HEK293T (cell line): ENCODE results near the gene OR2AP1.
"Not testable (repeated sequence)": the region's sequence is repeated elsewhere in the genome, so short reads cannot be mapped to it uniquely, and the experiment has no call there.

Source experiments
- CTCF ChIA-PET: fragments of 350-600 bp; formaldehyde crosslinking; extraction: SDS; loops from one replicate; lab custom pipeline; 2021; ENCODE audit warnings: antibody characterized with exemption, inconsistent platforms; lab: Yijun Ruan, JAX
- POLR2A ChIA-PET: fragments of 350-600 bp; formaldehyde crosslinking; extraction: SDS; loops from one replicate; lab custom pipeline; 2020; ENCODE audit warnings: antibody characterized with exemption, inconsistent platforms; lab: Yijun Ruan, JAX
- DNase-seq: peaks from one replicate; pipeline ENCODE4 v3.0.0; 2012; ENCODE audit warnings: mixed read lengths; ENCODE audit errors: extremely low spot score
- ARNT ChIP-seq: fragments of 450-650 bp; IDR thresholded peaks from 2 replicates; pipeline ENCODE4 v1.6.1; 2017; ENCODE audit warnings: mild to moderate bottlenecking
- BHLHE40 ChIP-seq: fragments of 450-650 bp; IDR thresholded peaks from 2 replicates; pipeline ENCODE4 v1.6.1; 2016; ENCODE audit warnings: mild to moderate bottlenecking, moderate library complexity, borderline replicate concordance
- CTBP1 ChIP-seq: fragments of 450-650 bp; IDR thresholded peaks from 2 replicates; pipeline ENCODE4 v1.6.1; 2016; ENCODE audit warnings: borderline replicate concordance
- ELF4 ChIP-seq: fragments of 450-650 bp; IDR thresholded peaks from 2 replicates; pipeline ENCODE4 v1.6.1; 2017; ENCODE audit warnings: antibody characterized with exemption
- FOXA1 ChIP-seq: fragments of 450-650 bp; IDR thresholded peaks from 2 replicates; pipeline ENCODE4 v1.6.1; 2016; ENCODE audit warnings: mild to moderate bottlenecking
- FOXK2 ChIP-seq: fragments of 450-650 bp; IDR thresholded peaks from 2 replicates; pipeline ENCODE4 v1.6.1; 2016; ENCODE audit warnings: mild to moderate bottlenecking
- FOXM1 ChIP-seq: fragments of 450-650 bp; IDR thresholded peaks from 2 replicates; pipeline ENCODE4 v1.6.1; 2017; ENCODE audit warnings: mild to moderate bottlenecking, borderline replicate concordance
- HDGF ChIP-seq: fragments of 450-650 bp; IDR thresholded peaks from 2 replicates; pipeline ENCODE4 v1.6.1; 2017; ENCODE audit warnings: antibody characterized with exemption, borderline replicate concordance
- L3MBTL2 ChIP-seq: fragments of 450-650 bp; conservative IDR thresholded peaks from 2 replicates; pipeline ENCODE4 v1.6.1; 2016; ENCODE audit warnings: mild to moderate bottlenecking
- LEF1 ChIP-seq: fragments of 450-650 bp; IDR thresholded peaks from 2 replicates; pipeline ENCODE4 v1.6.1; 2017; ENCODE audit warnings: mild to moderate bottlenecking, borderline replicate concordance
- NFRKB ChIP-seq: fragments of 450-650 bp; IDR thresholded peaks from 2 replicates; pipeline ENCODE4 v1.6.1; 2016; ENCODE audit warnings: mild to moderate bottlenecking, moderate library complexity
- PKNOX1 ChIP-seq: fragments of 450-650 bp; IDR thresholded peaks from 2 replicates; pipeline ENCODE4 v1.6.1; 2016
- SP1 ChIP-seq: fragments of 450-650 bp; IDR thresholded peaks from 2 replicates; pipeline ENCODE4 v1.6.1; 2017
- SUZ12 ChIP-seq: fragments of 450-650 bp; IDR thresholded peaks from 2 replicates; pipeline ENCODE4 v1.6.1; 2016; ENCODE audit warnings: mild to moderate bottlenecking
- TARDBP ChIP-seq: fragments of 450-650 bp; IDR thresholded peaks from 2 replicates; pipeline ENCODE4 v1.6.1; 2016
- ZNF384 ChIP-seq: fragments of 450-650 bp; IDR thresholded peaks from 2 replicates; pipeline ENCODE4 v1.6.1; 2016

OR2AP1 gene

GRCh38 chr12:55572168-55572567, at the start of gene OR2AP1:
OR2AP1 (plus strand) TSS chr12:55572468; CDS start chr12:55574415, 1,947 bp downstream.
- POLR2A ChIA-PET = no interaction called here

GRCh38 chr12:55548235-55548634, 24.0 kb upstream of the OR2AP1 start:
- DNase-seq, CTCF ChIA-PET, POLR2A ChIA-PET: not testable (repeated sequence)

More at GRCh38 chr12:55572168-55572567, at the start of gene OR2AP1:
- CTCF ChIA-PET = no interaction called here
- TF ChIP-seq TARDBP (no peak), SUZ12 (no peak), FOXM1 (no peak), BHLHE40 (no peak)
- DNase-seq = no peak

DNA sequence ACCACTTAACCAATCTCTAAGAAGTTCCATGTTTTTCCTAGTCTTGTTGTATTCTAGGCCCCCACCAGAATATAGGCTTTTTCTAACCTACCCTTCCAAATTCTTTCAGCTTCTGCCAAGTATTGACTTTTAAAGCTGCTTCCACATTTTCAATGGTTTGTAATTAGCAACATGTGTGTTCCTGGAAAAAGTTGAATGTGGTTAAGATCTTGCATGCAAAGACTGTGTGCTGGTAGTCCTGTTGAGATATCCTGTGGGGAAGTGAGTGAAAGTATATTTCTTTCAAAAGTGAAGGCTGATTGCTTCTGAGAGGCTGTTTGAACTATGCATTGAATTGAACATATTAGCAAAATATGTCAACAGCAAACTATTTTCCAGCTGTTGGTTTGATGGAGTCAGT, 23.5 kb upstream of the OR2AP1 start:
- DNase-seq = no peak
- TF ChIP-seq SUZ12 = no peak
- TF ChIP-seq TARDBP = no peak
- TF ChIP-seq L3MBTL2 = no peak
- no peak for TF ChIP-seq ELF4
- no peak for TF ChIP-seq BHLHE40
- no peak for TF ChIP-seq ZNF384
- no peak for TF ChIP-seq NFRKB
- no peak for TF ChIP-seq LEF1
- no peak for TF ChIP-seq HDGF
- no peak for TF ChIP-seq SP1
- no peak for TF ChIP-seq CTBP1
- TF ChIP-seq PKNOX1 = no peak
- no peak for TF ChIP-seq FOXM1
- no peak for TF ChIP-seq FOXK2
- TF ChIP-seq ARNT = no peak
- TF ChIP-seq FOXA1 = no peak
- POLR2A ChIA-PET = no interaction called here
- CTCF ChIA-PET = no interaction called here

GRCh38 chr12:55549302-55549701, 23.0 kb upstream of the OR2AP1 start, which contains the start of gene OR6C4:
OR6C4 (plus strand) TSS chr12:55549602; CDS start chr12:55551227, 1,625 bp downstream.
- CTCF ChIA-PET = no interaction called here
- no peak for TF ChIP-seq L3MBTL2
- DNase-seq = no peak
- POLR2A ChIA-PET = no interaction called here

DNA sequence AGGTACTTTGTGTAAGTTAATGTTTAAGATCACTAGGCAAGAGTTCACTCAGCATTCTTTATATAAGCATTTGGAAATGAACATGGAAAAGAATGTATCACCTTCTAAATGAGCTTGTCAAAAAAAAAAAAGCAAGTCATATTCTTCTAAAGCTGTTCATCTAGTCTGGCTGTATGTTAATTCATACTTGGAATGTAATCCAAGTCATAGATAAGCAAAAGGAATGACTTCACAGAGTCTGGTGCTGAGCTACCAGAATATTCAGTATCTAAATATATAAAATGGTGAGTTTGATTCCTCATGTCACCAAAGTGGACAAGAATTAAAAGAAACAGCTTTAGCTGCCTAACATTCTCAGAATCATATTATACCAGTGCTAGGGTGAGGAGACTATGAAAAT, 18.0 kb upstream of the OR2AP1 start:
- ChIA-PET POLR2A (no interaction called here), CTCF (interaction anchor here (0.6 kb wide), 1 partner anchor 8 kb away, joined by 3 read pairs; no protein-coding TSS in a partner anchor)
- no peak for TF ChIP-seq PKNOX1
- no peak for TF ChIP-seq NFRKB
- no peak for TF ChIP-seq BHLHE40
- TF ChIP-seq HDGF = no peak
- no peak for TF ChIP-seq CTBP1
- no peak for TF ChIP-seq ZNF384
- TF ChIP-seq SP1 = no peak
- no peak for TF ChIP-seq ARNT
- no peak for TF ChIP-seq SUZ12
- no peak for TF ChIP-seq TARDBP
- no peak for DNase-seq

DNA sequence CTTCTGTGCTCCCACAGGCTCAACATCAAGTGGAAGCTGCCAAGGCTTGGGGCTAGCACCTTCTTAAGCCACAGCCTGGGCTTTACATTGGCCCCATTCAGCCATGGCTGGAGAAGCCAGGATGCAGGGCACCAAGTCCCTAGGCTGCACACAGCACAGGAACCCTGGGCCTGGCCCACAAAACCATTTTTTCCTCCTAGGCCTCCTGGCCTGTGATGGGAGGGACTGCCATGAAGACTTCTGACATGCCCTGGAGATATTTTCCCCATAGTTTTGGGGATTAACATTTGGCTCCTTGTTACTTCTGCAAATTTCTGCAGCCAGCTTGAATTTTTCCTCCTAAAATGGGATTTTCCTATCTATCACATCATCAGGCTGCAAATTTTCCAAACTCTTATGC, 2.2 kb upstream of the OR2AP1 start:
- DNase-seq, CTCF ChIA-PET, POLR2A ChIA-PET: not testable (repeated sequence)

DNA sequence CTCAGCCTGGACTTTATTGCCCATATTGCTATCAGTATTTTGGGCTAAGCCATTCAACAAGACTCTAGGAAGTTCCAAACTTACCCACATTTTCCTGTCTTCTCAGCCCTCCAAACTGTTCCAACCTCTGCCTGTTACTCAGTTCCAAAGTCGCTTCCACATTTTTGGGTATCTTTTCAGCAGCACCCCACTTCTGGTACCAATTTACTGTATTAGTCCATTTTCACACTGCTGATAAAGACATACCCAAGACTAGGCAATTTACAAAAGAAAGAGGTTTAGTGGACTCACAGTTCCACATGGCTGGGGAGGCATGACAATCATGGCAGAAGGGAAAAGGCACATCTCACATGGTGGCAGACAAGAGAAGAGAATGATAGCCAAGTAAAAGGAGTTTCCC, 1.6 kb upstream of the OR2AP1 start:
- POLR2A ChIA-PET, DNase-seq: not testable (repeated sequence)

GRCh38 chr12:55582066-55582465, 9.8 kb downstream of the OR2AP1 start:
- ChIA-PET POLR2A (no interaction called here), CTCF (no interaction called here)
- no peak for TF ChIP-seq HDGF
- no peak for TF ChIP-seq SUZ12
- no peak for TF ChIP-seq CTBP1
- no peak for TF ChIP-seq NFRKB
- TF ChIP-seq ZNF384 = no peak
- TF ChIP-seq SP1 = no peak
- no peak for TF ChIP-seq ELF4
- no peak for TF ChIP-seq ARNT
- no peak for TF ChIP-seq LEF1
- TF ChIP-seq FOXM1 = no peak
- no peak for TF ChIP-seq FOXK2
- TF ChIP-seq BHLHE40 = no peak
- no peak for TF ChIP-seq PKNOX1
- no peak for DNase-seq

More for the DNA sequence above, 1.6 kb upstream of the OR2AP1 start:
- CTCF ChIA-PET = not testable (repeated sequence)
